B cell (primary cell): Measurements from ENCODE around the gene MINAR1.

Experiments used
- EZH2 ChIP-seq: IDR thresholded peaks from 2 replicates; pipeline ENCODE4 v1.6.1; 2012; ENCODE audit warnings: borderline replicate concordance, low read depth, mild to moderate bottlenecking, moderate library complexity, low read length; ENCODE audit not compliant: insufficient read depth, poor library complexity, severe bottlenecking
- TF ChIP-seq, protein P1 (sequence below): fragments of 200-600 bp; IDR thresholded peaks from one replicate; pipeline ENCODE4 v1.8.0; 2022; ENCODE audit warnings: antibody characterized with exemption, mild to moderate bottlenecking

DNA sequence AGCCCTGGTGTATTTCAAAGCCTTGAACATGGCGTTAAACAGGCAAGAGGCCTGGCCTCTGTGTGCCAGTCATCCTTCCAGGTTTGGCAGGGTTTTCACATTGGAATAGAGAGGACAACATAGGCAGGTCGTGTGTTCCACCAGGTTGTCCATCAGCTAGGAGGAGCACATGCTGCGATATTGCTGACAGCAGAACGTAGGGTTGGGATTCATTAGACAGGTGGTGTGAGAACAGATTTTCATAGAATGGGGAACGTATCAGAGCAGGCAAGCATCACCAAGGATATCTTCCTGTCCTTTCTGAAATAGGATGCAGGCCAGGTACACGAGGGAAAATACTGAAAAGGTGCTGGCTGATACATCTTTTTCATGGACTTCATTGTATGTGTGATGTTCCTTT is 26.4 kb downstream of the MINAR1 start:
- TF ChIP-seq, protein P1, sequence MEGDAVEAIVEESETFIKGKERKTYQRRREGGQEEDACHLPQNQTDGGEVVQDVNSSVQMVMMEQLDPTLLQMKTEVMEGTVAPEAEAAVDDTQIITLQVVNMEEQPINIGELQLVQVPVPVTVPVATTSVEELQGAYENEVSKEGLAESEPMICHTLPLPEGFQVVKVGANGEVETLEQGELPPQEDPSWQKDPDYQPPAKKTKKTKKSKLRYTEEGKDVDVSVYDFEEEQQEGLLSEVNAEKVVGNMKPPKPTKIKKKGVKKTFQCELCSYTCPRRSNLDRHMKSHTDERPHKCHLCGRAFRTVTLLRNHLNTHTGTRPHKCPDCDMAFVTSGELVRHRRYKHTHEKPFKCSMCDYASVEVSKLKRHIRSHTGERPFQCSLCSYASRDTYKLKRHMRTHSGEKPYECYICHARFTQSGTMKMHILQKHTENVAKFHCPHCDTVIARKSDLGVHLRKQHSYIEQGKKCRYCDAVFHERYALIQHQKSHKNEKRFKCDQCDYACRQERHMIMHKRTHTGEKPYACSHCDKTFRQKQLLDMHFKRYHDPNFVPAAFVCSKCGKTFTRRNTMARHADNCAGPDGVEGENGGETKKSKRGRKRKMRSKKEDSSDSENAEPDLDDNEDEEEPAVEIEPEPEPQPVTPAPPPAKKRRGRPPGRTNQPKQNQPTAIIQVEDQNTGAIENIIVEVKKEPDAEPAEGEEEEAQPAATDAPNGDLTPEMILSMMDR = no peak
- TF ChIP-seq EZH2 = no peak
